UCSD-AML1 (cell line): ENCODE results near the gene PFN4.
"Not testable (repeated sequence)": the region's sequence is repeated elsewhere in the genome, so short reads cannot be mapped to it uniquely, and the experiment has no call there.

ENCODE experiments used
- DNase-seq: peaks from one replicate; lab custom pipeline; 2025; ENCODE audit not compliant: unreplicated experiment; lab: John Stamatoyannopoulos, UW

PFN4 gene

DNA sequence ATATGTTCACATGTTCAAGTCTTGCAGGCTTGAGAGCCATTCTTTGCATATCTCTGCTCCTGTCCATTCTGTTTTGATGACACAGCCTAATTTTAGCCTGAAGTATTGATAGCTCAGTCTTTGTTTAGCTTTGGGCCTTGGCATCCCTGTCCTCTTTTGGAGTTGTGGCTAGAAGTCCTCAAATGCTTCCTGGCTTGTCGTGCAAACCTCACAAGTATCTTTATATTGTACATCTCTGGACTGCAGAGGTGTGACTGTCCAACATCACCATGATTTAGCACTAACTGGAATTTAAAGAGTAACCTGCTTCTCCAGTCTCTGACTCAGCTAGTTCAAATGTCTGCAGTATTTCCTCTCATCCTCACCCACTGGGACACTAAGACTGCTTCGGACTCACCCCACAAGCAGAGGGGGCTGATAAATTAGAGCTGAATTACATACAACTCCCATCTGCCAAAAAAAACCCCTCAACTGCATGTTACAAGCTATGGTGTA is 11.7 kb downstream of the PFN4 start:
- no peak for DNase-seq

DNA sequence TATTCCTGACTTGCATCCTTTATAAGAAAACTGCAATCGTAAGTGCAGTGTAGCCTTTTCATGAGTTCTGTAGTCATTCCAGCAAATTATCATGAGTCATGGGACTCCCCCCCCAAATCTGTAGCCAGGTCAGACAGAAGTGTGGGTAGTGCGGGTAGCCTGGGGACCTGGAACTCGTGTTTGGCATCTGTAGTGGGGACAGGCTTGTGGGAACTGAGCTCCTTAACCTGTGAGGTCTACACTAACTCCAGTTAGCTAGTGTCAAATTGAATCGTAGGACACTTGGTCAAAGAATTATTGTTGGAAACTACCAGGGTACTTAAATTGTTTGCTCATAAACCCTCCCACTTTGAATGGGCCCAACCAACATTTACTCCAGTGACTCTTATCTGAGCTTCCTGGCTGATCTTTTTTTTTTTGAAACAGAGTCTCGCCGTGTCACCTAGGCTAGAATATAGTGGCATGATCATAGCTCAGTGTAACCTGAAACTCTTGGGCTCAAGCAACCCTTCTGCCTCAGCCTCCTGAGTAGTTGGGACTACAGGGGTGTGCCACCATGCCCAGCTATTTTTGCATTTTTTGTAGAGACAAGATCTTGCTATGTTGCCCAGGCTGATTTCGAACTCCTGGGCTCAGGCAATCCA is 12.4 kb downstream of the PFN4 start:
- DNase-seq, result no peak

GRCh38 chr2:24109431-24109830 is 13.7 kb downstream of the PFN4 start:
- not testable (repeated sequence) for DNase-seq

- no peak for DNase-seq
These were observed 15.8 kb downstream of the PFN4 start for GRCh38 chr2:24107336-24107735.

DNA sequence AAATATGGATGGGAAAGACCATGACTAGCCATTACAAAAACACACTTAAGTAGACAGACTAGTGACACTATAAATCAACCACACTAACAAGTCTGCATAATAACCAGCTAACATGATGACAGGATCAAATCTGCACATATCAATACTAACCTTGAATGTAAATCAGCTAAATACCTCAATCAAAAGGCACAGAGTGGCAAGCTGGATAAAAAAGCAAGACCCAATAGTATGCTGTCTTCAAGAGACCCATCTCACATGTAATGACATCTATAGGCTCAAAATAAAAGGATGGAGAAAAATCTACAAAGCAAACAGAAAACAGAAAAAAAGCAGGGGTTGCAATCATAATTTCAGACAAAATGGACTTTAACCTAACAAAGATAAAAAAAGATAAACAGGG is 16.3 kb downstream of the PFN4 start:
- no peak for DNase-seq

DNA sequence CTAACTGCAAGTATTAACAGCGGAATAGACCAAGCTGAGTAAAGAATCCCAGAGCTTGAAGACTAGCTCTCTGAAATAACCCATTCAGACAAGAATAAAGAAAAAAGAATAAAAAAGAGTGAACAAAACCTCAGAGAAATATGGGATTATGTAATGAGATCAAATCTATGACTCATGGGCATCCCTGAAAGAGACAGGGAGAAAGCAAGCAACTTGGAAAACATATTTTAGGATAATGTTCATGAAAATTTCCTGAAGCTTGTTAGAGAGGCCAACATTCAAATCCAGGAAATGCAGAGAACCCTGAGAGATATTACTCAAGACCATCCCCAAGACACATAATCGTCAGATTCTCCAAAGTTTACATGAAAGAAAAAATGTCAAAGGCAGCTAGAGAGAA is 17.3 kb downstream of the PFN4 start:
- no peak for DNase-seq

- no peak for DNase-seq
These were observed 18.2 kb downstream of the PFN4 start for GRCh38 chr2:24104906-24105305.

- DNase-seq, result no peak
These were observed 19.0 kb downstream of the PFN4 start for GRCh38 chr2:24104110-24104650.

DNA sequence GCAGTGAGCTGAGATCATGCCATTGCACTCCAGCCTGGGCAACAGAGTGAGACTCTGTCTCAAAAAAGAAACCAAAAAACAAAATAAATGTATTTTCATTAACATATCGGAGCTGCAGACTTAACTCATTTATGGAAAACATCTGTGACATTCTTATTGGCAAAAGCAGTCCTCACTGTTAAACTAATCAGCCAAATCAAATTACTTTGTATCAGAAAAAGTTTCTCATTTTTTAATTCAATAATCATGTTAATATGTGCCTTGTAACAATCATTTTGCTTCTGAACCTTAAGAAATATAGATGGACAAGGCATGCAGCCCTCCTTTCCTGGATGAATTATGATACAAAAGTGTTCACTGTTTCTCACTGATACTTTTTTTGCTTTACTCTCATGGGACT is 20.5 kb downstream of the PFN4 start:
- no peak for DNase-seq

- no peak for DNase-seq
These were observed 21.1 kb downstream of the PFN4 start for GRCh38 chr2:24101992-24102391.

DNA sequence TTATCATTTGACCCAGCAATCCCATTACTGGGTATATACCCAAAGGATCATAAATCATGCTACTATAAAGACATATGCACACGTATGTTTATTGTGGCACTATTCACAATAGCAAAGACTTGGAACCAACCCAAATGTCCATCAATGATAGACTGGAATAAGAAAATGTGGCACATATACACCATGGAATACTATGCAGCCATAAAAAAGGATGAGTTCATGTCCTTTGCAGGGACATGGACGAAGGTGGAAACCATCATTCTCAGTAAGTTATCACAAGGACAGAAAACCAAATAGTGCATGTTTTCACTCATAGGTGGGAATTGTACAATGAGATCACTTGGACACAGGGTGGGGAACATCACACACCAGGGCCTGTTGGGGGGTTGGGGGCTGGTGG is 22.4 kb downstream of the PFN4 start:
- DNase-seq, result not testable (repeated sequence)

DNA sequence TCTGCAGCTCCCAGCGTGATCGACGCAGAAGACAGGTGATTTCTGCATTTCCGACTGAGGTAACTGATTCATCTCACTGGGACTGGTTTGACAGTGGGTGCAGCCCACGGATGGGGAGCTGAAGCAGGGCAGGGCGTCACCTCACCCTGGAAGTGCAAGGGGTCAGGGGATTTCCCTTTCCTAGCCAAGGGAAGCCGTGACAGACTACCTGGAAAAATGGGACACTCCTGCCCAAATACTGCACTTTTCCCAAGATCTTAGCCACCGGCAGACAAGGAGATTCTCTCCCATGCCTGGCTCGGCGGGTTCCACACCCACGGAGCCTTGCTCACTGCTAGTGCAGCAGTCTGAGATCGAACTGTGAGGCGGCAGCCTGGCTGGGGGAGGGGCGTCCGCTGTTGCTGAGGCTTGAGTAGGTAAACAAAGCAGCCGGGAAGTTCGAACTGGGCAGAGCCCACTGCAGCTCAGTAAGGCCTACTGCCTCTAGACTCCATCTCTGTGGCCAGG is 27.9 kb downstream of the PFN4 start:
- not testable (repeated sequence) for DNase-seq

DNA sequence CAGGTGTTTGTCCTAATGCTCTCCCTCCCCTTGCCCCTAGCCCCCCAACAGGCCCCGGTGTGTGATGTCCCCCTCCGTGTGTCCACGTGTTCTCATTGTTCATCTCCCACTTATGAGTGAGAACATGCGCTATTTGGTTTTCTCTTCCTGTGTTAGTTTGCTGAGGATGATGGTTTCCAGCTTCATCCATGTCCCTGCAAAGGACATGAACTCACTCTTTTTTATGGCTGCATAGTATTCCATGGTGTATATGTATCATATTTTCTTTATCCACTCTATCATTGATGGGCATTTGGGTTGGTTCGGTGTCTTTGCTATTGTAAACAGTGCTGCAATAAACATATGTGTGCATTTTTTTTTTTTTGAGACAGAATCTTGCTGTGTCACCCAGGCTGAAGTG is 29.9 kb downstream of the PFN4 start:
- not testable (repeated sequence) for DNase-seq

DNA sequence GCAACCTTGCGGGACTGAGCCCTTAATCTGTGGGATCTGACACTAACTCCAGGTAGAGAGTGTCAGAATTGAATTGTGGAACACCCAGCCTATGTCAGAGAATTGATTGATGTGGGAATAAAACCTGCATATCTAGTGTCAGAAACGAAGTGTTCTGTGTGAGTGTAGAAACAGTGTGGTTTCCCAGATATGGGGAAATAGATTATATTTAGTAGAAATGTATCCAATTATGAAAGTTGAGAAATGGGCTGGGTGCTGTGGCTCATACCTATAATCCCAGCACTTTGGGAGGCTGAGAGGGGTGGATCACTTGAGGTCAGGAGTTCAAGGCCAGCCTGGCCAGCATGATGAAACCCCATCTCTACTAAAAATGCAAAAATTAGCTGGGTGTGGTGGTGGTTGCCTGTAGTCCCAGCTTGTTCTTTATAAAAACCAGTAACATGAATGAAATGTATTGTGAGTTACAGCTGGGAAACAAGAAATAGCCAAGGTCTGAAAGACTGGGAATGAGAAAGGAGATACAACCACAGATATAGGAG is 34.2 kb downstream of the PFN4 start:
- DNase-seq, result no peak

DNA sequence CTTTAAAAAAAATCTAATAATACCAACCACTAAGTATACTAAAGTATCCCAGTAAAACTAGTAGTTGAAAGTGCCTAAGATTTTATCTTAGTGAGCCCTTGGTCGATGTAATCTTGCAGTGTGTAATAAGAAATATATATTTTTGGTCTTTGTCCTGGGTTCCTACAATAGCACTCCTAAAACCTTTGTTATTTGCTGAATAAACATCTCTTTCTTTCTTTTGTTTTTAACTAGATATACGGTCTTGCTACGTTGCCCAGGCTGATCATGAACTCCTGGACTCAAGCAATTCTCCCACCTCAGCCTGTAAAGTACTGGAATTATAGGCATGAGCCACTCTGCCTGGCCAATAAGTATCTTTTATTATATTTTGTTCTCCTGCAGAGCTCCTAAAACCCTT is 36.1 kb downstream of the PFN4 start:
- DNase-seq, result no peak

GRCh38 chr2:24086241-24086640 is 36.9 kb downstream of the PFN4 start:
- DNase-seq, result no peak

- DNase-seq, result no peak
These were observed 38.0 kb downstream of the PFN4 start for GRCh38 chr2:24085200-24085489.

DNA sequence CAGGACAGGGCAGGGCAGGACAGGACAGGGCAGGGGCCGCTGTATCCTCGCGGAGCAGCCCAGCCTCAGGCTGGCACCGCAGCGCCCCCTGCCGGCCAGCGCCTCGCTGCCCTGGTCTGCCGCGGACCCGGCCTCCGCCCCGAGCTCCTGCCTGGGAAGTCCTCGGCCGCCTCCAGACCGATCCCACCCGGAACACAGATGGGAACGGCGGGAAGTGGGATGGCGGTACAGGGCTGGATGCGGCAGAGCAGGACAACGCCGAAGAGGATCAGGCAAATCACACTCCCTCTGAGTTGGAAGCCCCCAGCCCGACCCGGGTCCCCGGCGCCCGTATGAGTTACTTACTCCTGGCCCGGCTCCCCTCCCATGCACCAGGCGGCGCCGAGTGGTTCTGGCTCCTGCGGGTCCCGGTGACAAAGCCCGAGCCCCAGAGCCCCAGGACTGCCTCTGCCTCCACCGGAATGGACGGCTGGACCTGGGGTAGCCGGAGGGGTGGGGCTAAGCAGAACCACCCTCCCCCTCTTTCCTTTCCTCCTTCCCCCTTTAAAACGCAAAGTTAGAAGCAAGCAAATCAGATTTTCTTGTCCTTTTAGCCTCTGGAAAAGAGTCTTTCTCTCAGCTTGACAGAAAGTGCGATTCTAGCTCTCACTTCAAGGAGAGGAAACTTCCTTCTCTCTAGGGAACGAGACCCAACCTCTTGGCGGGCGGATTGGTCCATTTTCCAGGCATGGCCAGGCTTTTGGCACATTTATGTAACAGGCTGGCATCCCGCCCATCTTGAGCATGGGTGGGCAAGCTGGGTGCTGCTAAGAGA is 38.5 kb downstream of the PFN4 start, which contains the start of gene TP53I3:
TP53I3 (minus strand) TSS at position 449 of the 814 bp plus-strand sequence. CDS start 508 bp downstream, outside the sequence.
- peak; percentile 93 for DNase-seq

DNA sequence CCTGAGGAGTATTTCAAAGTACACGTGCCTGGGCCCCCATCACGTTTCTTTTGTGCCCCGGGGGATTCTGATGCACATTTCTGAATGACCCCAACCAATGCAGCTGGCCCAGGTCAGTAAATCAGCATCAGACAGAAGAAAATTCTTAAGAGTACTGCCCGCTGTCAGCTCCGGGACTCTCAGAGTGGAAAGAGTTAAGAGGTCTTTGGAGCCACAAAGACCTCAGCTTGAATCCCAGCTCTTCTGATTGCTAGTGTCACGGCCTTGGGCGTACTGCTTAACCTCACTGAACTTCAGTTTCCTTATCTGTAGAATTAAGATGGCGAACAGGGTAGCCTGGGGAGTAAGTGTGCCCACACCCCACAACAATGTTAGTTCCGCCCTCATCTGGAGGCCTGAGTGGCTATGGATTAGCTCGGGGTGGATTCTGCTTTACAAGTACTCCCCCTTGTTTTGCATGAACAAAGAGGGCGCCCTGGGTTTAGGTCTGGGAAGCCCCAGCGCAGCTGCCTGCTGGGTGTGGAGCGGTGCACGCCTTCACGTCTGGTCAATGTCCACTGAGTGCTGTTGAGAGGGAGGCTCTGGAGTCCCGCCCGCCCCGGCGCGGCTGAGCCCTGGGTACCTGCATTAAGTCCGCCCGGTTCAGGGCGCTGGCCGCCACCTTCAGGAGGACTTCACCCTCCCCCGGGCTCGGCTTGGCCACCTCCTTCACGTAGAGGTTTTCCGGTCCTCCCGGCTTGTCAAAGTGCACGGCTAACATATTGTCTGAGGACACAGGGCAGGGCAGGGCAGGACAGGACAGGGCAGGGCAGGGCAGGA is 39.4 kb downstream of the PFN4 start:
- peak; percentile 89 for DNase-seq

- no peak for DNase-seq
These were observed 40.2 kb downstream of the PFN4 start for GRCh38 chr2:24082787-24083566.
